Astrocyte of the spinal cord (primary cell): Measurements from ENCODE around the gene TBCCD1.
A peak's percentile ranks its signal among the peaks of the same experiment; 100 is the strongest.

Experiments
- DNase-seq: peaks from one replicate; pipeline ENCODE4 v3.0.0; 2011; ENCODE audit warnings: low read depth, low spot score
- H3K4me3 ChIP-seq: 2 replicates; pipeline ENCODE4 v1.5.1; 2011; ENCODE audit warnings: low read depth, mild to moderate bottlenecking, low read length, moderate library complexity
- in situ Hi-C: cut with HindIII; loops from 2 replicates; pipeline ENCODE4 v1.10.0; 2017; ENCODE audit warnings: low sequenced_read_pairs
- TF ChIP-seq, protein P1 (sequence below): IDR thresholded peaks from 2 replicates; pipeline ENCODE4 v1.5.1; 2012; ENCODE audit warnings: low read depth, mild to moderate bottlenecking, low read length, inconsistent platforms

Gene TBCCD1

DNA sequence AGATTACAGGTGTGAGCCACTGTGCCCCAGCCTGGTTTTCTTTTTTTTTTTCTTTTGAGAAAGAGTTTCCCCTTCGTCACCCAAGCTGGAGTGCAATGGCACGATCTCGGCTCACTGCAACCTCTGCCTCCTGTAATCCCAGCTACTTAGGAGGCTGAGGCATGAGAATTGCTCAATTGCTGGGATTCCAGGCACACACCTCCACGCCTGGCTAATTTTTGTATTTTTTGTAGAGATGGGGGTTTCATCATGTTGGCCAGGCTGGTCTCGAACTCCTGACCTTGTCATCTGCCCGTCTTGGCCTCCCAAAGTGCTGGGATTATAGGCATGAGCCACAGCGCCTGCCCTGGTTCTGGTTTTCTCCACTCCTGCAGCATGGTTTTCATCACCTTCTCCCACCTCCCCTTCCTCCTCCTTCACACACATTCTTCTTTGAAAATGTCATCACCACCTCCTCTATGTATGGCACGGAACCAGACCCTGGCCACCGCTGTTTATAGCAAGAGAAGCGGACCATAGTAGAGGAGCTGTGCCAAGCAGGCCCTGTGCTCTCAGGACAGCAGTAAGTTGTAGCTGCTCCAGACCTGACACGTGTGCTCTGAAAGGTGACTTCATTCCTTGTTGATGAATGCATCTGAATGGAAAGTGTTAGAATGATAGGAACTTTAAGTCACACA, 31.1 kb upstream of the TBCCD1 start:
- in situ Hi-C loops = no loop called here
- TF ChIP-seq, protein P1, sequence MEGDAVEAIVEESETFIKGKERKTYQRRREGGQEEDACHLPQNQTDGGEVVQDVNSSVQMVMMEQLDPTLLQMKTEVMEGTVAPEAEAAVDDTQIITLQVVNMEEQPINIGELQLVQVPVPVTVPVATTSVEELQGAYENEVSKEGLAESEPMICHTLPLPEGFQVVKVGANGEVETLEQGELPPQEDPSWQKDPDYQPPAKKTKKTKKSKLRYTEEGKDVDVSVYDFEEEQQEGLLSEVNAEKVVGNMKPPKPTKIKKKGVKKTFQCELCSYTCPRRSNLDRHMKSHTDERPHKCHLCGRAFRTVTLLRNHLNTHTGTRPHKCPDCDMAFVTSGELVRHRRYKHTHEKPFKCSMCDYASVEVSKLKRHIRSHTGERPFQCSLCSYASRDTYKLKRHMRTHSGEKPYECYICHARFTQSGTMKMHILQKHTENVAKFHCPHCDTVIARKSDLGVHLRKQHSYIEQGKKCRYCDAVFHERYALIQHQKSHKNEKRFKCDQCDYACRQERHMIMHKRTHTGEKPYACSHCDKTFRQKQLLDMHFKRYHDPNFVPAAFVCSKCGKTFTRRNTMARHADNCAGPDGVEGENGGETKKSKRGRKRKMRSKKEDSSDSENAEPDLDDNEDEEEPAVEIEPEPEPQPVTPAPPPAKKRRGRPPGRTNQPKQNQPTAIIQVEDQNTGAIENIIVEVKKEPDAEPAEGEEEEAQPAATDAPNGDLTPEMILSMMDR = no peak
- DNase-seq = peak; percentile 22

DNA sequence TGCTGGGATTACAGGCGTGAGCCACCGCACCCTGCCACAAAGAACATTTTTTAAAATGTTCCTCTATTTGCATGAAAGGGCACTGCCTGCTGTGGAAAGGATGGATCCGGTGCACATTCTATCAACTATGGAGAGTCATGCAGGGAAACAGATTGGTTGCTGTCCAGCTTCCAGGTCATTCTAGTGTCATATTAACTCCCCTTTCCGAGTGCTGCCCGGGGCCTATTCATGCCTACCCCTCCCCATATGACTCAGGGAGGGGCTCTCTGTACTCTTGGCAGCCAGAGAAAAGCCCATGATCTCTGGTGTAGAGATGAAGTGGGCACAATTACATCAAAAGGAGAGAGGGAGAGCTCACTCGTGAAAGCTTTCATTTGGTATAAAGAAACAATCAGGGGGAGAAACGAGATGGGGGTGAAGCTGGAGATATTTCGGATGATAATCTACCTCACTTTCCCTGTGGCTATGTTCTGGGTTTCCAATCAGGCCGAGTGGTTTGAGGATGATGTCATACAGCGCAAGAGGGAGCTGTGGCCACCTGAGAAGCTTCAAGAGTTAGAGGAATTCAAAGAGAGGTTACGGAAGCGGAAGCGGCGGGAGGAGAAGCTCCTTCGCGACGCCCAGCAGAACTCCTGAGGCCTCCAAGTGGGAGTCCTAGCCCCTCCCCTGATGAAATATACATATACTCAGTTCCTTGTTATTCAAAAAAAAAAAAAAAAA, 29.6 kb upstream of the TBCCD1 start:
- no peak overlapping the region for H3K4me3 ChIP-seq
- in situ Hi-C loops = no loop called here
- peak; percentile 5 for DNase-seq
- TF ChIP-seq, protein P1 = no peak

More for the DNA sequence above, 31.1 kb upstream of the TBCCD1 start:
- H3K4me3 ChIP-seq = no peak overlapping the region

DNA sequence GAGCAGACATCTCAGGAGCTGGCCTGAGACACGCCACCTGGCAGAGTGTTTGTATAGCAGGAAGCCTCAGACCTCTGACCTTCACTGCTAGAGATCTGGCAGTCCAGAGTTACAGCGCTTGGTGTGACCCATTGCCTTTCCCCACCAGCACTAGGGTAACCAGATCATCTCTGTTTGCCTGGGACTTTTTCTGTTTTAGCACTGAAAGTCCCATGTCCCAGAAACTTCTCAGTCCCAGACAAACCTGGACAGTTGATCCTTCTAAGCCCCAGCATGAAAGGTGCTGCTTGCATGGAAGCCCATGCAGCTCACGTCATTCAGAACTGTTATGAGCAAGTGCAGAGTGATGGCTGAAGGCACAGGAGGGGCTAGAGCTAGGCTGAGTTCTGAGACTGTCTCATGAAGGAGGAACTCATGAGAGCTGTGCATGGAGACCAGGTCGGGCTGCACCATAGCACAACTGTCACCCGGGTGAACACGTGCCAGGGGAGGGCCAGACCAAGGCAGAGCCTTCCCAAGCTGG, 27.5 kb upstream of the TBCCD1 start:
- in situ Hi-C loops = no loop called here
- no peak for DNase-seq
- no peak overlapping the region for H3K4me3 ChIP-seq
- TF ChIP-seq, protein P1 = no peak

DNA sequence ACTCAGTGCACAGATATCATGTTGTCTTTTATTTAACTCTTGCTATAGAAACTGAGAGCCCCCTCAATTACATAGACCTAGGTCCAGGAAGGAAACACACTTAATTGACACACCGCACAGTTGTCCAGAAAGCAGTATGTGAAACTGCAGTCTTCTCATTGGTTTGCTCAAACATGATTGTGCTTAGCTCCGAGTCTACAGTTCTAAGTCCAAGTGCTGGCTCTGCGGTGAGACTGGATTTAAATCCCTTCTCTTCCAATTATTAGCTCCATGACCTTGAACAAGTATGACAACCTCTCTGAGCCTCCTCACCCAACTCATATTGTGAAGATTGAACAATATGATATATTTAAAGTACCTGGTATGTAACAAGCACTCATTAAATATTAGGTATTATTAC, 26.7 kb upstream of the TBCCD1 start:
- TF ChIP-seq, protein P1 = no peak
- H3K4me3 ChIP-seq = no peak overlapping the region
- no peak for DNase-seq
- in situ Hi-C loops = no loop called here

DNA sequence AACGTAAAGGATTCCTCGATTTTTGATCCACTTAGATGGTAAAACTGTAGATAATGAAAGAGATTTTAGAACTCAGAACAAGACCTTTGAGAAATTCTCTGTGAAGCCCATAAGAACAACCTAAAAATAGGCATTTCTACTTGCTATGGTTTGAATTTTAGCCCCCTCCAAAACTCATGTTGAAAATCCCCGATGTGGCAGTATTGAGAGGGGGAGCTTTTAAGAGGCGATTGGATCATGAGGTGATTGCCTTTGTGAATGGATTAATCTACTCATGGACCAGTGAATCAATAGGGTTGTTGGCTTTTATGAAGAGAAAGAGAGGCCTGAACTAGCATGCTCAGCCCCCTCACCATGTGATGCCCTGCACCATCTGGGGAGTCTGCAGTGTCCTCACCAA, 25.5 kb upstream of the TBCCD1 start:
- TF ChIP-seq, protein P1 = no peak
- DNase-seq = no peak
- in situ Hi-C loops = no loop called here
- no peak overlapping the region for H3K4me3 ChIP-seq

DNA sequence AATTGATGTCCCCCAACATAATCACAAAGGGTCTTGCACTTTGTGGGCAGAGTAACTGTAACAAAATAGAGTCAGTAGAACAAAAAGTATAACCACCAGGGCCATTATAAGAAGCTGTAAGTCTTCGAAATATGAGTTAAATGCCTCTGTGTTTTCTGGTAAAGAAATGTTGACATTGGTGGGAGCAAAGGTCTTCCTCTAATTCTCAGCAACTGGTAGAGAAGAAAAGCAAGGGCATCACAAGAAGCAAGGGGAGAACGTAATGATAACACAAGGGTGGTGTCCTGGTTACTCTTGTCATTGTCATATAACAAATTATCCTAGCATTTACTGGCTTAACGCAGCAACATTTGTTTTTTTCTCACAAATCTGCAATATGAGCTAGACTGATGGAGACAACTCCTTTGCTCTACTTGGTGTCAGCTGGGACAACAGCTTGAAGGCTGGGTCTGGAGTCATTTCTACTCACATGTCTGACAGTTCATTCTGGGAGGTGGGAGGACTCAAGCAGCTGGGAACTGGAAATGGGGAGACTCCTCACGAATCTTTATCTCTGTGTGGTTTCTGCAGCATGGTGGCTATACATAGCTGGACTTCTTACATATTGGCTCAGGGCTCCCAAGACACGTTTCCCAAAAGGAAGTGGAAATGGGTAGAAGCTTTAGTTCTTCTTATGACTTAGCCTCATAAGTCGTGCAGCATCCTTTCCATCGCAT, 23.6 kb upstream of the TBCCD1 start:
- H3K4me3 ChIP-seq = no peak overlapping the region
- in situ Hi-C loops = no loop called here

More for the DNA sequence above, 23.6 kb upstream of the TBCCD1 start:
- DNase-seq = no peak
- TF ChIP-seq, protein P1 = no peak
